Natural killer cell (primary cell): ENCODE measurements around the gene MGAT5B. TPM values are rescaled to one million over a fixed set of nuclear protein-coding genes. Genes with fewer than 3 reads are reported as not detected.

Experiments used
- ATAC-seq, 3 donors: fragments of 150-1000 bp in 2 of 3; fragments of 200-7000 bp in 1 of 3; cut with Tn5 transposase; 1 replicate in 1 of 3; 2 replicates in 2 of 3; pipeline ENCODE4 v1.10.0; 2021; ENCODE audit warnings: mild to moderate bottlenecking in 2 of 3, moderate library complexity in 2 of 3
- DNase-seq, 2 donors: peaks; one replicate each; pipeline versions ENCODE4 v3.0.0 to v3.0.0-alpha.2; 2013 to 2021; ENCODE audit warnings: mixed read lengths in 1 of 2
- H3K27ac ChIP-seq: one replicate; pipeline ENCODE4 v1.5.1; 2013; ENCODE audit warnings: mild to moderate bottlenecking, low read length
- H3K27me3 ChIP-seq: one replicate; pipeline ENCODE4 v1.6.1; 2013; ENCODE audit warnings: low read length; ENCODE audit not compliant: control insufficient read depth, insufficient read depth
- H3K36me3 ChIP-seq: one replicate; pipeline ENCODE4 v1.6.1; 2013; ENCODE audit warnings: low read length; ENCODE audit not compliant: control insufficient read depth, insufficient read depth
- H3K4me1 ChIP-seq: one replicate; pipeline ENCODE4 v1.6.1; 2013; ENCODE audit warnings: low read length; ENCODE audit not compliant: control insufficient read depth, insufficient read depth
- H3K4me3 ChIP-seq: one replicate; pipeline ENCODE4 v1.5.1; 2013; ENCODE audit warnings: low read length
- H3K9me3 ChIP-seq: one replicate; pipeline ENCODE4 v1.6.1; 2013; ENCODE audit warnings: low read length; ENCODE audit not compliant: control insufficient read depth, insufficient read depth
- H3K27ac Mint-ChIP-seq, 2 donors: one replicate each; pipeline ENCODE4 v1.8.0; 2022; ENCODE audit warnings: mild to moderate bottlenecking in 2 of 2, mixed read lengths in 2 of 2, moderate library complexity in 1 of 2
- H3K27me3 Mint-ChIP-seq, 2 donors: one replicate each; pipeline ENCODE4 v1.8.0; 2022; ENCODE audit warnings: low read depth in 2 of 2, mixed read lengths in 2 of 2
- H3K36me3 Mint-ChIP-seq: one replicate; pipeline ENCODE4 v1.8.0; 2022; ENCODE audit warnings: mixed read lengths
- H3K4me1 Mint-ChIP-seq, 2 donors: one replicate each; pipeline ENCODE4 v1.8.0; 2022; ENCODE audit warnings: mixed read lengths in 2 of 2
- H3K4me3 Mint-ChIP-seq: one replicate; pipeline ENCODE4 v1.8.0; 2022; ENCODE audit warnings: mild to moderate bottlenecking, moderate library complexity, mixed read lengths
- H3K9me3 Mint-ChIP-seq, 2 donors: one replicate each; pipeline ENCODE4 v1.8.0; 2022; ENCODE audit warnings: mixed read lengths in 2 of 2
- CTCF ChIP-seq: fragments of 200-600 bp; IDR thresholded peaks from one replicate; pipeline ENCODE4 v1.8.0; 2022; ENCODE audit warnings: antibody characterized with exemption
- WGBS: methylation state at CpG from one replicate; pipeline ENCODE4 v1.1.7; 2013; ENCODE audit warnings: missing lambda C conversion rate; ENCODE audit not compliant: insufficient coverage; 5-methylcytosine and 5-hydroxymethylcytosine counted together
- intact Hi-C: fragments of 100-400 bp; cut with micrococcal nuclease; formaldehyde crosslinking; loops from one replicate; pipeline ENCODE4 v1.14.2; 2022
- total RNA-seq, 4 donors: library from RNA; stranded (reverse); fragments of 120-200 nt in 1 of 4; gene quantifications; one replicate each; pipeline versions ENCODE4 v1.2.3 to v1.2.4, GENCODE V29; 2013 to 2022

MGAT5B gene
- total RNA-seq, 3 donors from 2014 or later (not counting 1 experiment from before 2014, with no cell fraction given) = not detected

- ATAC-seq (no peak), DNase-seq (no peak)
- WGBS = 71% methylated on average over 13 of the region's 16 CpGs
- no peak for TF ChIP-seq CTCF
- Histone ChIP-seq H3K4me1 (no peaks in the 10 kb centered on the region), H3K27me3 (no peaks in the 10 kb centered on the region), H3K27ac (no peak overlapping the region), H3K9me3 (no peaks in the 10 kb centered on the region), H3K4me3 (no peak overlapping the region), H3K36me3 (no peaks in the 10 kb centered on the region)
- Mint-ChIP-seq H3K4me1 (no peaks in the 10 kb centered on the region), H3K27ac (no peak overlapping the region), H3K9me3 (no peaks in the 10 kb centered on the region), H3K36me3 (no peaks in the 10 kb centered on the region), H3K4me3 (no peak overlapping the region), H3K27me3 (peaks cover 0 to 11% of the 10 kb centered on the region in 2 donors)
- intact Hi-C loops = no loop called here
These were observed 17.0 kb downstream of the MGAT5B start for GRCh38 chr17:76884995-76885893.

- intact Hi-C loops = no loop called here
- no peaks in the 10 kb centered on the region for H3K36me3 ChIP-seq
- no peak overlapping the region for H3K27ac Mint-ChIP-seq
- no peak for ATAC-seq
- no peak overlapping the region for H3K4me3 Mint-ChIP-seq
- H3K36me3 Mint-ChIP-seq = no peaks in the 10 kb centered on the region
- H3K27me3 Mint-ChIP-seq = peaks cover 0 to 8% of the 10 kb centered on the region in 2 donors
- H3K27ac ChIP-seq = no peak overlapping the region
- no peaks in the 10 kb centered on the region for H3K4me1 ChIP-seq
- no peak for TF ChIP-seq CTCF
- no peaks in the 10 kb centered on the region for H3K9me3 Mint-ChIP-seq
- DNase-seq = no peak
- no peak overlapping the region for H3K4me3 ChIP-seq
- 85% methylated on average over 5 of the region's 5 CpGs for WGBS
- no peaks in the 10 kb centered on the region for H3K4me1 Mint-ChIP-seq
- H3K27me3 ChIP-seq = no peaks in the 10 kb centered on the region
- no peaks in the 10 kb centered on the region for H3K9me3 ChIP-seq
These were observed 17.7 kb downstream of the MGAT5B start for GRCh38 chr17:76885894-76886290.

GRCh38 chr17:76886395-76886794 is 18.2 kb downstream of the MGAT5B start:
- Mint-ChIP-seq H3K36me3 (no peaks in the 10 kb centered on the region), H3K4me3 (no peak overlapping the region)

More at GRCh38 chr17:76886395-76886794, 18.2 kb downstream of the MGAT5B start:
- H3K4me1 Mint-ChIP-seq = no peaks in the 10 kb centered on the region
- H3K9me3 Mint-ChIP-seq = no peaks in the 10 kb centered on the region
- TF ChIP-seq CTCF = no peak
- Histone ChIP-seq H3K4me3 (no peak overlapping the region), H3K27ac (no peak overlapping the region), H3K27me3 (no peaks in the 10 kb centered on the region), H3K4me1 (no peaks in the 10 kb centered on the region), H3K9me3 (no peaks in the 10 kb centered on the region), H3K36me3 (no peaks in the 10 kb centered on the region)
- peaks cover 0 to 5% of the 10 kb centered on the region in 2 donors for H3K27me3 Mint-ChIP-seq
- ATAC-seq (no peak), DNase-seq (no peak)
- 84% methylated on average over 5 of the region's 5 CpGs for WGBS
- intact Hi-C loops = no loop called here
- H3K27ac Mint-ChIP-seq = no peak overlapping the region
